IMR-90 (cell line): ENCODE measurements around the gene SYNPO2. TPM values are rescaled to one million over a fixed set of nuclear protein-coding genes. Genes with fewer than 3 reads are reported as not detected.

Source experiments
- BHLHE40 ChIP-seq: fragments of 150-350 bp; IDR thresholded peaks from 2 replicates; pipeline ENCODE4 v1.6.1; 2016; ENCODE audit warnings: mild to moderate bottlenecking, low read depth, low read length
- CHD1 ChIP-seq: IDR thresholded peaks from 2 replicates; pipeline ENCODE4 v1.6.1; 2012; ENCODE audit warnings: low read depth, low read length, improper control_type of control experiment
- MXI1 ChIP-seq: IDR thresholded peaks from 2 replicates; pipeline ENCODE4 v1.6.1; 2012; ENCODE audit warnings: low read depth, mild to moderate bottlenecking, low read length, moderate library complexity, borderline replicate concordance
- RAD21 ChIP-seq: IDR thresholded peaks from 2 replicates; pipeline ENCODE4 v1.6.1; 2012; ENCODE audit warnings: low read length, improper control_type of control experiment
- RFX5 ChIP-seq: IDR thresholded peaks from 2 replicates; pipeline ENCODE4 v1.8.0; 2012; ENCODE audit warnings: low read depth, mild to moderate bottlenecking, low read length, moderate library complexity
- polyA plus RNA-seq, 3 experiments: library from polyadenylated mRNA; depleted of rRNA; stranded (reverse); fragments of >200 nt; gene quantifications; 2 replicates each; pipeline ENCODE4 v1.2.3, GENCODE V29; 2012; ENCODE audit warnings: low replicate concordance in 1 of 3
- total RNA-seq: library from RNA; depleted of rRNA; stranded (reverse); fragments of >200 nt; gene quantifications from 2 replicates; pipeline ENCODE4 v1.2.3, GENCODE V29; 2012

SYNPO2 gene
- total and polyA plus RNA-seq, 2 of the 4 experiments (the other 2 are of a cell fraction): 0.99 to 1.8 TPM

DNA sequence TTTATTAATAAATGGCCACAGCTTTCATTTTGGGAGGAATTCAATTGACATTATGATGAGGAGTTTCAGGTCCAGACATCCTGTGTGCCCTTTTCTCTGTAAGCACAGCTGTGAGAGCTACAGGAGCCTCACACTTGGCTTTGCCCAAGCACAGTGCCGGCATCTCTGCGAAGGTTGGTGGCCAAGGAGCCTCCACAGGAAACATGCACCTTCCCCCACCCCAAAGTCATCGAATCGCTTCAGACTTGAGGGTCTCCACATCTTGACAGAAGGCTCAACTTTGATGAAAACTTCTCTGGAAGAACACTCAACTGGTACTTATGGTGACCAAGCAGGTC lies 100.0 kb downstream of the SYNPO2 start (continued):
- TF ChIP-seq RAD21 (no peak), BHLHE40 (no peak), CHD1 (no peak), MXI1 (no peak), RFX5 (no peak)
